GM19035 (cell line): Measurements from ENCODE around the gene WIZ.

Experiments used
- ATAC-seq: cut with Tn5 transposase; IDR thresholded peaks from one replicate; pipeline ENCODE4 v1.9.1; 2021; ENCODE audit not compliant: unreplicated experiment

Gene WIZ

GRCh38 chr19:15431396-15432017, 18.2 kb downstream of the WIZ start:
- no peak for ATAC-seq

DNA sequence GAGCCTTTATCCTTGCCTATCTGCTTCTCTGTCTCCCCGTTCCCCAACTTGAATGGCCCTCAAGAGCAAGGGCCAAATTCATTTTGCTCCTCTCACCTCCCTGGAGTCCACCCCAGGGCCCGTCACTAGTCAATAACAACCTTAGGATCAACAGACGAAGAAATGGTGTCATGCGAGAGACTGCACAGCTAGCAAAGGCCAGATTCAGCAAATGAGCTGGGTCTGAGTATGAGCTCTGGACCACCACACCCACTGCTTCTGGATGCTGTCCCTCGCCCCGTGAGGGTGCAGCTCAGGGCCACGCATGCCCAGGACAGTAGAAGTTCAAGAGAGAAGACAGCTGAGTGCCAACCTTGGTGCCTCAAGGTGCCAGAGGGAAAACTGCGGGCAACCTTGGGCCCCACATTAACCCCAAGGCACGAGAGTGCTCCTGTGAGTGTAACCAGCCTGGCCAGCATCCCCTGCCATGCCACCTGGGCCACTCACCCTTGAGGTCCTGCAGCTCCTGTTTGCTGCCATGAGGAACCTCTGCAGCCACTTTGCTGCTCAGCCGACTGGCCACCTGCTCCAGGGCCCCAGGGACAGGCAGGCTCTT, 19.1 kb downstream of the WIZ start:
- ATAC-seq: no peak

- ATAC-seq: no peak
Measured at GRCh38 chr19:15429825-15430467, 19.8 kb downstream of the WIZ start.

DNA sequence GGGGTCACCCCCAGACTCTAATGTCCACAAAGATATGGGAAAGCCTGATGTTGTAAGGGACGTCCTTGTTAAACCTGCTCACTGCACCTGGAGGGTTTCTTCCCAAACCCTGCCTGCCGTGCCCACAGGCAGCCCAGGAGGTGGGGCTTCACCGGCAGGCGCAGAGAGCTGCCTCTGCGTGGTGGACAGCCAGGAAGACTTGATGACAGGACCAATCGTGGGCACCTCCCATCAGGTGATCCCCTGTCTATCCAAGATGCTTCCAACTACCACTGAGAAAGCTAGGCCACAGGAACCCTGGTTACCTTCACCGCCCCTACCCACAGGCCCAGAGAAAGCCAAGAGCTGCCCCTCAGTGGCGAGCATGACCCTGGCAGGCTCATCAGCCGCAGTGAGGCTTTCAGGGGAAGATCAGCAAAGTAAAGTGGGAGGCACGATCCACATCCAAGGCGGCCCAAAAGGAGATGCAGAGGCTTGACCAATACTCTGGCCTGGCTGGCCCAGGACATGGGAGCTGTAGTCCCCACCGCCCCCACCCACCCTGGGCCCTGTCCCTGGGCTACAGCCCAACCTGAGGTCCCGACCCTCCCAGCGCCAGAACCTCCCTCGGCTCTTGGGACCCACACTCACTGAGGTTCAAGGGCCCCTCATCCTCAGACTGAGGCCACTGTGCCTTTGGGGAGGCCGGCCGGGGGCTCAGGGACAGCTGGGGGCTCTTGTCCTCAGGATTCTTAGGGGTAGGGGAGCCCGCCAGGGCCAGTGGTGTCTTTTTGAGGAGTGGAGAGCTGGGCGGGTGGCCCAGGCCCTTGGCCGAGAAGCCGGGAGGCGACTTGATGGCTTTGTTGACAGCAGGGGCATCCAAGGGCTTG, 20.6 kb downstream of the WIZ start:
- no peak for ATAC-seq

DNA sequence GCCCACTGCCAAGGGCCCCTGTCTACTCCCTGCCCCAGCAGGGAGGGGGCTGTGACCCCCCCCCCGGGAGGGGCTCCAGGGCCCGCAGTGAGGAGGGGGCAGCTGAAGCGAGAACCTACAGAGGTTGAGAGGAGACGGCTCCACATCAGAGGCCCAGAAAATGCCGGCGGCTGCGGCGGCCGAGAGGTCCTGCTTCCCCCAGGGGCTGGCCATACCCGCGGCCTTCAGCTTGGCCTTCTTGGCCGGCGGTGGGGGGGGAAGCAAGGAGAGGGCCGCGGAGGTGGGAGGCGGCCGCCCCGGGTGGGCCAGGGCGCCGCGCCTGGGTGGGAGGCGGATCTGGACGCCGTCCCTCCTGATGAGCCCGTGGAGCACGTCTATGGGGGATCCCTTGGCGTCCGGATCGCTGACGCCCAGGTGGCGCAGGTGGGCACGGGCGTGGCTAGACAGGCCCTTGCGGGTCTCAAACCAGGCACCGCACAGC, 21.7 kb downstream of the WIZ start:
- ATAC-seq: no peak

- no peak for ATAC-seq
Measured at GRCh38 chr19:15427350-15427700, 22.4 kb downstream of the WIZ start.

- no peak for ATAC-seq
Measured at GRCh38 chr19:15426485-15427349, 23.0 kb downstream of the WIZ start.

GRCh38 chr19:15425321-15425950, 24.3 kb downstream of the WIZ start:
- ATAC-seq: no peak

- ATAC-seq: no peak
Measured at GRCh38 chr19:15424692-15425272, 25.0 kb downstream of the WIZ start.

DNA sequence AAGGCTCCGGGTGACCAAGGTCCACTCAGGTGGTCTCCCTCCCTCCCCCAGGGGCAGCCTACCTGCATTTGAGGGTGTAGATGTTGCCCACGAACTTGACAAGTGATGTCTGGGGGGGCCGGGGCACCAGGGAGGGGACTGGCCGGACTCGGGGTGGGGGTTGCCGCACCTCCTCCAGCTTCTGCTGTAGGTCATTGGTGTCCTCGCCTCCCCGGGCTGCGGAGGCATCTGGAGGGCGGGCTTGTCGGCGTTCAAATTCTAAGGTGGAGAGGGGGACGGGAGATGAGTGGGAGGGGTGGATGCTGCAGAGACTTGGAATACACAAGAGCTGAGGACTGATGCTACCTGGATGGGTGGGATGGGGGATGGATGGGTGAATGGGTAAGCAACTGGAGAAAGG, 25.6 kb downstream of the WIZ start:
- no peak for ATAC-seq

DNA sequence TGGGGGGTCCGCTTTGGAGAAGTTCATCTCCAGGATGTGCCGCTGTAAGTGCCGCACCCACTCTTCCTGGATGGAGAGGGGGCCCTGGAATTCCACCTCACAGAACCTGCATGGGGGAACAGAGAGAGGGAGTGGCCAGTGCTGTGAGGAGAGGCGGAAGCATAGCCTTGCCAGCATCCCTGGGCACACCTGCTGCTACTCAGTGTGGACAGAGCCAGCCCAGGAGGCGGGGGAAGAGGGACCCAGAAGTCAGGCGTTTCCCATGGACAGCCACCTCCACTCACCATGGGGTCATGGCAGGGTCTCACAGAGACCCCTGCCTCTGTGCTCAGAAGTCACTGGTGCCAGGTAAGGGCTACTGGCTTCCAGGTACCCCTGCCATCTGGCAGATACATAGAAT, 26.6 kb downstream of the WIZ start:
- ATAC-seq: no peak

DNA sequence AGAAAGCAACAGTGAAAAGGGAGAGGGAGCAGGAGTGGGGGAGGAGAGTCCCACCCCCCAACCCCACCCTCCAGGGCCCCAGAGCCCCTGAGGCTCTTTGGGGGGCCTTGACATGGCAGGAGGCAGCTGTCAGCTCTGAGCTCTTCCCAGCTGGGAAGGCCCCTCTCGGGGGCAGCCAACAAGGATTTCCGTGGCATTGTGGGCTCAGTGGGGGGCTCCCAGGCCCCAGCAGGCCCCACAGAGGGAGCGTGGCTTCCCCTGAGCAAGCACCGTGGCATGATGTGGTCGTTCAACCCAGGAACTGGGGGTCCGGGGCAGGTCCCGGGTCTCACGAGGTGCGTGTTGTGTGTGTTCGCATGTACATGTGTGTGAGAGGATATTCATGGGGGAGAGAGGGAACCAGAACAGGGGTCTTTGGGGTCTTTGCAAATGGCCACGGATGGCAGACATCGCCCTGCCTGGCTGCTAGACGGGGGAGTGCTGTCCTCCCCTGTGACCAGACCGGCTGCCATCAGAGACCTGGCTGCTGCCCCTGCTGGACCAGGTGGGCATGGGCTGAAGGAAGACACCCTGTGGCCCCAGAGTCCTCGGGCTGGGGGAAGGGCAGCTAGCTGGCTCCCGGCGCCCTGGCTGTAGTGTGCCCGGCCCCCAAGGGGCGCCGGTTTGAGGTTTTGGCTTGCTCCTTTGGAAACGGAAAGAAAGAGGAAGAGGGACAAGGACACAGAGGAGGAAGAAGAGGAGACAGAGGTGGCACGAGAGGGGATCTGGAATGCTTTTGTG, 27.3 kb downstream of the WIZ start:
- ATAC-seq: no peak

- no peak for ATAC-seq
Measured at GRCh38 chr19:15421721-15422260, 28.0 kb downstream of the WIZ start.

GRCh38 chr19:15421136-15421695, 28.5 kb downstream of the WIZ start:
- ATAC-seq: no peak

- ATAC-seq: no peak
Measured at GRCh38 chr19:15419413-15420025, 30.2 kb downstream of the WIZ start.

DNA sequence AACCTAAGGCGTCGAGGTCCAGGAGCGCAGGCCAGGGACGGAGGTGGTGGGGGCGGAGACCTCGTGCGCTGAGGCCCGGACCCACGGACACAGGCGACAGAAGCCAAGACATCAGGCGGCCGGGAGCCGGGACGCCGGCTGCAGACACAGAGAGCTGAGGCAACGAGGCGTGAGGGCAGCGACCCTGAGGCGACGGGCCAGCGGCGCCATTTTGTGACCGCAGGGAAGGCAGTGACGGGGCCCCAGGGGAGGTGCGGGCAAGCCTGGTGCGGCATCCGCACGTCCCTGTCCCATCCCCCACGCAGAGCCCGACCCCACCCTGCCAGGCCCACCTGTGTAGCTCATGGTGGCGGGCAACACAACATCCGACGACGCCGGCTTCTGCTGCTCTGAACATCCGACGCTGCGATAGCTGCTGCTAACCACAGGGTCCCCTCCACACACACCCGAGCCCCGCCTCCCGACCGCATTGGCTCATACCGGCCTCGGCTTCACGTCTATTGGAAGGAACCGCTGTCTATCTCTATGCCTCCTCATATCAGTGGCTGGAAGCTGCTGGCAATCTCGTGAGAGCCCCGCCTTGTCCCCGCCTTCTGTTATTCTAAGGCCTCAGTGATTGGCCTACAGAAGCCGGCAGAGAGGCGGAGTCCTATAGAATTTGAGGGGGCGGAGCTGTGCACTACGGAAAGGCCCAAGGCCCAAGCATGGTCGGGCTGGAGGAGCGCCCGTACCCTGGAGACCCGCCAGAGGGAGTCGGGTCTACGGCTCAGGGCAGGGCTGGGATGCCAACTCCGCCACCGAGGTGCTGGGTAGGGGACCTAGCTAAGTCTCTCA, 31.0 kb downstream of the WIZ start, which contains the start of gene AKAP8L:
Gene AKAP8L, minus strand, starts transcription at position 410 of the 834 bp plus-strand sequence. Its CDS starts 65 bp downstream, at position 345.
- ATAC-seq: peak; percentile 95

GRCh38 chr19:15418231-15418578, 31.6 kb downstream of the WIZ start:
- ATAC-seq: no peak
